KG1 (cell line): ENCODE data around the gene GDPD2.
"Not testable (repeated sequence)": the region's sequence is repeated elsewhere in the genome, so short reads cannot be mapped to it uniquely, and the experiment has no call there.

Source experiments
- DNase-seq: peaks from one replicate; lab custom pipeline; 2025; lab: John Stamatoyannopoulos, UW

GDPD2 gene

GRCh38 chrX:70422851-70423341, at the start of gene GDPD2:
Gene GDPD2 (plus strand): TSS chrX:70423314. CDS start chrX:70424985, 1,671 bp downstream.
- DNase-seq = no peak

- no peak for DNase-seq
Observed at GRCh38 chrX:70386235-70386634, 36.9 kb upstream of the GDPD2 start.

GRCh38 chrX:70398899-70399298, 24.2 kb upstream of the GDPD2 start:
- peak; percentile 0 for DNase-seq

- not testable (repeated sequence) for DNase-seq
Observed at GRCh38 chrX:70400181-70400580, 22.9 kb upstream of the GDPD2 start.

- no peak for DNase-seq
Observed at GRCh38 chrX:70402721-70403120, 20.4 kb upstream of the GDPD2 start.

- DNase-seq = no peak
Observed at GRCh38 chrX:70405003-70405402, 18.1 kb upstream of the GDPD2 start.

GRCh38 chrX:70410921-70411320, 12.2 kb upstream of the GDPD2 start:
- no peak for DNase-seq

- no peak for DNase-seq
Observed at GRCh38 chrX:70411475-70411874, 11.6 kb upstream of the GDPD2 start.

GRCh38 chrX:70421618-70422017, 1.5 kb upstream of the GDPD2 start:
- DNase-seq = no peak

GRCh38 chrX:70423936-70424675, 992 bp downstream of the GDPD2 start:
- DNase-seq = no peak

- DNase-seq = no peak
Observed at GRCh38 chrX:70424801-70425200, 1.7 kb downstream of the GDPD2 start.

- DNase-seq = no peak
Observed at GRCh38 chrX:70426286-70427278, 3.5 kb downstream of the GDPD2 start.

GRCh38 chrX:70427365-70427764, 4.3 kb downstream of the GDPD2 start:
- DNase-seq = no peak

- no peak for DNase-seq
Observed at GRCh38 chrX:70429759-70430158, 6.6 kb downstream of the GDPD2 start.

- DNase-seq = no peak
Observed at GRCh38 chrX:70432936-70433847, 10.1 kb downstream of the GDPD2 start.

GRCh38 chrX:70433848-70434351, 10.8 kb downstream of the GDPD2 start:
- no peak for DNase-seq

GRCh38 chrX:70434352-70434866, 11.3 kb downstream of the GDPD2 start:
- DNase-seq = no peak

GRCh38 chrX:70434914-70435586, 11.9 kb downstream of the GDPD2 start:
- DNase-seq = no peak

GRCh38 chrX:70436343-70436742, 13.2 kb downstream of the GDPD2 start:
- no peak for DNase-seq

- no peak for DNase-seq
Observed at GRCh38 chrX:70437011-70437410, 13.9 kb downstream of the GDPD2 start.
